ENCODE measurements around the gene SLC22A31. TPM values are rescaled to one million over a fixed set of nuclear protein-coding genes. Genes with fewer than 3 reads are reported as not detected.

The SLC22A31 gene
- polyA plus RNA-seq, 1 of the 3 experiments (the other 2 are of a cell fraction), result 0.07 TPM

DNA sequence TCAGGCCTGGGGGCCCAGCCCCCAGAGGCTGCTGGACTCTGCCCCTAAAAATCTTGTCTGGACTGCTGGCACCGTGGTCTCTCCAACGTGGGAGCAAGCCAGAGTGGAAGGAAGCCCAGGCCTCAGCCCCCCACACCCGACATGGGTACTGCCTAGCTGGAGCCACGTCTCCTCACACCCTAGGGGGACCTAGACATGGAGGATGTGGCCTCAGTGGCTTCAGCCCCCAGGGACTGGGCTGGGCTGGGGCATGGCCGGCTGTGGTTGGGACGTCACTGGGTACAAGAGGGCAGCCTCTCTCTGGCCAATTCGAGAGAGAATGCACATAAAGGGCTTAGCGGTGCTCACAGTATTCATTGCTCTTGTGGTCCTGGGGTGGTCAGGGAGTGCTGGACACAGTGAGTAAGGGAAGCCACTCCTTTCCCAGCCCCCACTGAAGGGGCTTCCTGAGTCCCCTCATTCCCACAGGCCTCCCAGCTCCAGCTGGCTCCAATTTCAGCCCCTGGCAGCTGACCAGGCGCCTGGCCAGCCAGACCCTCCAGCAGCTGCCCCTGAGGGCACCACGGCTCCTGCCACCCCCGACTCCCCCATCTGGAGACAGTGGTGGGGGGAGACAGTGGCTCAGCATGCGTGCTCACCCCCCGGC lies 27.7 kb downstream of the SLC22A31 start:
- TF ChIP-seq MXI1 (IDR thresholded peaks at IDR 0.05; ENCODE audit: low read depth, low read length) (no peak), FOXJ3 (CRISPR knock-in tag; IDR thresholded peaks at IDR 0.05) (peak; percentile 25; the same call in 1 of the 2 replicates), GABPA (IDR thresholded peaks at IDR 0.05; ENCODE audit: low read depth) (no peak), ELF1 (IDR thresholded peaks at IDR 0.05) (no peak), FOXM1 (IDR thresholded peaks at IDR 0.05; ENCODE audit: low read depth) (no peak), NFIC (IDR thresholded peaks at IDR 0.05; ENCODE audit: borderline replicate concordance) (no peak), RAD21 (IDR thresholded peaks at IDR 0.05; ENCODE audit: low read length) (no peak), RCOR1 (IDR thresholded peaks at IDR 0.05; ENCODE audit: low read length) (0 out of 2 replicates have a peak, but pooled peaks have one; percentile 34), RXRA (IDR thresholded peaks at IDR 0.05; ENCODE audit: borderline replicate concordance, low read depth) (no peak)
- TF ChIP-seq, protein P1, sequence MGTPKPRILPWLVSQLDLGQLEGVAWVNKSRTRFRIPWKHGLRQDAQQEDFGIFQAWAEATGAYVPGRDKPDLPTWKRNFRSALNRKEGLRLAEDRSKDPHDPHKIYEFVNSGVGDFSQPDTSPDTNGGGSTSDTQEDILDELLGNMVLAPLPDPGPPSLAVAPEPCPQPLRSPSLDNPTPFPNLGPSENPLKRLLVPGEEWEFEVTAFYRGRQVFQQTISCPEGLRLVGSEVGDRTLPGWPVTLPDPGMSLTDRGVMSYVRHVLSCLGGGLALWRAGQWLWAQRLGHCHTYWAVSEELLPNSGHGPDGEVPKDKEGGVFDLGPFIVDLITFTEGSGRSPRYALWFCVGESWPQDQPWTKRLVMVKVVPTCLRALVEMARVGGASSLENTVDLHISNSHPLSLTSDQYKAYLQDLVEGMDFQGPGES (IDR thresholded peaks at IDR 0.05; ENCODE audit: low read depth, low read length), result no peak
- TF ChIP-seq, protein P2, sequence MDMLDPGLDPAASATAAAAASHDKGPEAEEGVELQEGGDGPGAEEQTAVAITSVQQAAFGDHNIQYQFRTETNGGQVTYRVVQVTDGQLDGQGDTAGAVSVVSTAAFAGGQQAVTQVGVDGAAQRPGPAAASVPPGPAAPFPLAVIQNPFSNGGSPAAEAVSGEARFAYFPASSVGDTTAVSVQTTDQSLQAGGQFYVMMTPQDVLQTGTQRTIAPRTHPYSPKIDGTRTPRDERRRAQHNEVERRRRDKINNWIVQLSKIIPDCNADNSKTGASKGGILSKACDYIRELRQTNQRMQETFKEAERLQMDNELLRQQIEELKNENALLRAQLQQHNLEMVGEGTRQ (IDR thresholded peaks at IDR 0.05; ENCODE audit: borderline replicate concordance, low read depth, low read length), result no peak
- H3K27me3 ChIP-seq (ENCODE audit: insufficient read depth), result peaks cover 26% of the 10 kb centered on the region; the same call in 1 of the 2 replicates
- POLR2A ChIA-PET, result no interaction called here
- no peak overlapping the region for H2AFZ ChIP-seq (ENCODE audit: low read depth)
- no peak overlapping the region for H3K9ac ChIP-seq
- no peak overlapping the region for H3K27ac ChIP-seq (ENCODE audit: low read depth in 2 of 2, low read length in 1 of 2)
- CTCF ChIA-PET, result interaction anchor here (0.5 to 6.5 kb wide), 7 partner anchors 59 to 435 kb away, joined by 3 to 82 read pairs (median 3); partner anchors contain the start of gene APRT
- no peaks in the 10 kb centered on the region for H3K9me2 ChIP-seq
- peaks cover 0 to 19% of the 10 kb centered on the region in 2 experiments; a peak in 1 of 4 replicates for H3K4me1 ChIP-seq (ENCODE audit: control insufficient read depth in 1 of 2, insufficient read depth in 2 of 2, low read depth in 1 of 2, low read length in 1 of 2)
- H3K79me2 ChIP-seq (ENCODE audit: insufficient read depth), result no peaks in the 10 kb centered on the region
- 32% methylated on average over 3 of the region's 13 CpGs for WGBS (ENCODE audit: low lambda C conversion rate)
- peak; percentile 74 for DNase-seq
- no peak overlapping the region for H3K4me2 ChIP-seq
- 0 out of 2 replicates have a peak, but pooled peaks cover 7% of the 10 kb centered on the region for H4K20me1 ChIP-seq (ENCODE audit: insufficient read depth)
- H3F3A ChIP-seq (replicated peaks; ENCODE audit: insufficient read depth), result no peaks in the 10 kb centered on the region
- H3K9me3 ChIP-seq, result no peaks in the 10 kb centered on the region
- no peaks in the 10 kb centered on the region for H3K36me3 ChIP-seq (replicated peaks in 1 of 2; ENCODE audit: control insufficient read depth in 1 of 2, insufficient read depth in 2 of 2, low read length in 1 of 2)
- H3K4me3 ChIP-seq (ENCODE audit: low read depth in 2 of 2, low read length in 1 of 2), result no peak overlapping the region

DNA sequence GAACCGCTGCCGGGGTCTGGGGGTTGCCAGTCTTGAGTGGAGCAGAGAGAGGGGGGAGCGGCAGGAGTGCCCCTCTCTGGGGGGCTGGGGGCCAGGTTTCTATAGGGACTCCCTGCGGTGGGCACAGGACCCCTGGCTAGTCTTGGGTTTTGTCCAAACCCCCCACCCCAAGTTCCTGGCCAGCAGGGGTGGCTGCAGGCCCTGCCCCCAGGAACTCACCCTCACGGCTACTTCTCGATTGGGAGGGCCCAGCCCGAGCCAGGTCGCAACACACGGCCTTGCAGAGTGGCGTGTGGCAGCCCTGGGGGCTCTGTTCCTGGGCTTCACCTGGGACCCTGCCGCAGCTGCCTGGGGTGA lies 28.2 kb downstream of the SLC22A31 start:
- DNase-seq, result no peak
- no peaks in the 10 kb centered on the region for H3K79me2 ChIP-seq (ENCODE audit: insufficient read depth)
- no peak overlapping the region for H3K27ac ChIP-seq (ENCODE audit: low read depth in 2 of 2, low read length in 1 of 2)
- H3K4me3 ChIP-seq (ENCODE audit: low read depth in 2 of 2, low read length in 1 of 2), result no peak overlapping the region
- peaks cover 24% of the 10 kb centered on the region; the same call in 1 of the 2 replicates for H3K27me3 ChIP-seq (ENCODE audit: insufficient read depth)
- H2AFZ ChIP-seq (ENCODE audit: low read depth), result no peak overlapping the region
- H3K9me3 ChIP-seq, result no peaks in the 10 kb centered on the region
- TF ChIP-seq MEF2A (IDR thresholded peaks at IDR 0.05; ENCODE audit: borderline replicate concordance, low read depth) (no peak), NRF1 (IDR thresholded peaks at IDR 0.05; ENCODE audit: low read depth, low read length) (no peak)
- WGBS (ENCODE audit: low lambda C conversion rate), result 54% methylated on average over 4 of the region's 11 CpGs
- no peaks in the 10 kb centered on the region for H3F3A ChIP-seq (replicated peaks; ENCODE audit: insufficient read depth)
- ChIA-PET CTCF (interaction anchor here (2.2 to 6.5 kb wide), 2 partner anchors 119 to 359 kb away, joined by 5 to 82 read pairs; partner anchors contain the start of gene APRT), POLR2A (no interaction called here)
- H4K20me1 ChIP-seq (ENCODE audit: insufficient read depth), result 0 out of 2 replicates have a peak, but pooled peaks cover 7% of the 10 kb centered on the region
- H3K9me2 ChIP-seq, result no peaks in the 10 kb centered on the region
- H3K4me1 ChIP-seq (ENCODE audit: control insufficient read depth in 1 of 2, insufficient read depth in 2 of 2, low read depth in 1 of 2, low read length in 1 of 2), result peaks cover 0 to 24% of the 10 kb centered on the region in 2 experiments; a peak in 1 of 4 replicates
- H3K36me3 ChIP-seq (replicated peaks in 1 of 2; ENCODE audit: control insufficient read depth in 1 of 2, insufficient read depth in 2 of 2, low read length in 1 of 2), result no peaks in the 10 kb centered on the region
- no peak overlapping the region for H3K9ac ChIP-seq
- H3K4me2 ChIP-seq, result no peak overlapping the region

Measured in SK-N-SH (cell line).